Prostate gland (tissue), 2 donors: ENCODE results near the gene B3GNT4.

Experiments
- POLR2A ChIP-seq: fragments of 450-650 bp; IDR thresholded peaks from one replicate; pipeline ENCODE4 v1.6.1; 2016; ENCODE audit warnings: antibody characterized with exemption, mild to moderate bottlenecking
- POLR2AphosphoS5 ChIP-seq: sonication (generic); formaldehyde crosslinking; IDR thresholded peaks from one replicate; pipeline ENCODE4 v1.6.1; 2017; ENCODE audit warnings: antibody characterized with exemption
- TF ChIP-seq, protein P1 (sequence below), 4 experiments: fragments of 200-600 bp in 2 of 4; fragments of 450-650 bp in 2 of 4; sonication (generic) in 2 of 4; IDR thresholded peaks; 1 replicate in 3 of 4; 2 replicates in 1 of 4; pipeline ENCODE4 v1.5.1; 2016 to 2019; ENCODE audit warnings: antibody characterized with exemption in 4 of 4, mild to moderate bottlenecking in 2 of 4, moderate library complexity in 2 of 4

DNA sequence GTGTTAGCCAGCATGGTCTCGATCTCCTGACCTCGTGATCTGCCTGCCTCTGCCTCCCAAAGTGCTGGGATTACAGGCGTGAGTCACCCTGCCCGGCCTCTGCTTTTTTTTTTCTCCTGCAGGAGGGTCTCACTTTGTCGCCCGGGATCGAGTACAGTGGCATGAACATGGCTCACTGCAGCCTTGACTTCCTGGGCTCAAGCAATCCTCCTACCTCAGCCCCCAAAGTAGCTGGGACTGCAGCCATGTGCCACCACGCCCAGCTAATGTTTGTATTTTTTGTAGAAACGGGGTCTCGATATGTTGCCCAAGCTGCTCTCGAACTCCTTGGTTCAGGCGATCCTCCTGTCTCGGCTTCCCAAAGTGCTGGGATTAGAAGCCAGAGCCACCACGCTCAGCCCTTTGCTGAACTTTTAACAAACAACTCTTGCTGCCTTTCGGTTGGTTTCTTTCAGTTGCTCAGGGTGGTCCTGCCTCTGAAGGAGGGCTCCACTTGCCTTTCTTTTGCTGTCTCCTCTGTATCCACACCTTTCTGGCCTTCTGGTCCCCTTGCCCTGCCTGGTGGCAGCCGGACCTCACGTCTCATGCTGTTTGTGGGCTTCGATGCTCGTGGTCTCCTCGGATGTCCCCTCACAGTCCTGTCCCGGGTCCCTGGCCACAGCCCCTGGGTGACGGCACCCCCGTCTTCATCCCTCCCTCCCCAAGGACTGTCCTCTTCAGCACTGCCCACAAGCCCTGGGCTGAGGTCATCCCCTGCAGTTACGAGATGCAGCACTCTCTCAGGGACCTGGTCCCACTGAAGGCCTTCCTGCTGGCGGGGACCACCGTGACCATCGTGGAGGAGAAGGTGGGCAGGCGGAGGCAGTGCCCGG, 3.8 kb upstream of the B3GNT4 start:
- TF ChIP-seq, protein P1, sequence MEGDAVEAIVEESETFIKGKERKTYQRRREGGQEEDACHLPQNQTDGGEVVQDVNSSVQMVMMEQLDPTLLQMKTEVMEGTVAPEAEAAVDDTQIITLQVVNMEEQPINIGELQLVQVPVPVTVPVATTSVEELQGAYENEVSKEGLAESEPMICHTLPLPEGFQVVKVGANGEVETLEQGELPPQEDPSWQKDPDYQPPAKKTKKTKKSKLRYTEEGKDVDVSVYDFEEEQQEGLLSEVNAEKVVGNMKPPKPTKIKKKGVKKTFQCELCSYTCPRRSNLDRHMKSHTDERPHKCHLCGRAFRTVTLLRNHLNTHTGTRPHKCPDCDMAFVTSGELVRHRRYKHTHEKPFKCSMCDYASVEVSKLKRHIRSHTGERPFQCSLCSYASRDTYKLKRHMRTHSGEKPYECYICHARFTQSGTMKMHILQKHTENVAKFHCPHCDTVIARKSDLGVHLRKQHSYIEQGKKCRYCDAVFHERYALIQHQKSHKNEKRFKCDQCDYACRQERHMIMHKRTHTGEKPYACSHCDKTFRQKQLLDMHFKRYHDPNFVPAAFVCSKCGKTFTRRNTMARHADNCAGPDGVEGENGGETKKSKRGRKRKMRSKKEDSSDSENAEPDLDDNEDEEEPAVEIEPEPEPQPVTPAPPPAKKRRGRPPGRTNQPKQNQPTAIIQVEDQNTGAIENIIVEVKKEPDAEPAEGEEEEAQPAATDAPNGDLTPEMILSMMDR (IDR thresholded peaks at IDR 0.05): no peak
- TF ChIP-seq POLR2A: no peak
- no peak for TF ChIP-seq POLR2AphosphoS5
